HG02678 (cell line): ENCODE data around the gene ROM1.
"Not testable (repeated sequence)": the region's sequence is repeated elsewhere in the genome, so short reads cannot be mapped to it uniquely, and the experiment has no call there.

Experiments used
- ATAC-seq: cut with Tn5 transposase; IDR thresholded peaks from one replicate; pipeline ENCODE4 v1.9.1; 2021; ENCODE audit warnings: mild to moderate bottlenecking, moderate library complexity; ENCODE audit not compliant: unreplicated experiment

The ROM1 gene

GRCh38 chr11:62607714-62608113 lies 5.3 kb upstream of the ROM1 start:
- no peak for ATAC-seq

- no peak for ATAC-seq
Observed at GRCh38 chr11:62608776-62609175, 4.3 kb upstream of the ROM1 start.

- ATAC-seq: no peak
Observed at GRCh38 chr11:62610403-62610802, 2.7 kb upstream of the ROM1 start.

- no peak for ATAC-seq
Observed at GRCh38 chr11:62610814-62611704, 2.0 kb upstream of the ROM1 start.

DNA sequence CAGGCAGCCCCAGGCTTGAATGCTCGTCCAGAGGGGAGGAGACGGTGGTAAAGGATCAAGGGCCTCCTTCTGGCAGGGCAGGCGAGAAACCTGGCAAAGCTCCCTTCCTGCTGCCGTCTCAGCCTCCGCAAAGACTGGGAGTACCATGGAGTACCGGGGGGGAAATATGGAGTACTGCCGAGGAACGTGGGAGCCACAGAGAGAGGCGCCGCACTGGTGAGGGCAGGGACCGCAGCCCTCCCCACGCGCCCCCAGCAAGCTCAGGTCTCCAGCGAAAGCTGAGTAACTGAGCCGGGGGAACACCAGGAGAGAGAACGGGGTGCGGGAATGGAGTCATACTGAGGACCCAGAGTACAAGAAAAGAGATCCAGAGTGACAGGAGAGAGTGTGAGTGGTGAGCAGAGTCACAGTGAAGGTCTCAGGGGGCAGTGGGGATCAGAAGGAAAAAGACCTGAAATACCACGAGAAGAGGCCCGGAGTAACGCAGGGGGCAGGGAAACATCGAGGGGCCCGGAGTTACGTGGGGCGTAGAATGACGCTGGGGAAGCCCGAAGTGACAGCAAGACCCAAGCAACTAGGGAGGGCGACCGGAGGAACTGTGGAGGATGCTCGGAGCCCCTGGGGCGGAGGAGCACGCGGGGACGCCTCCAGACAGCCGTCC lies 1.2 kb upstream of the ROM1 start:
- ATAC-seq: peak; percentile 20

GRCh38 chr11:62613291-62613778 lies 278 bp downstream of the ROM1 start:
- no peak for ATAC-seq

DNA sequence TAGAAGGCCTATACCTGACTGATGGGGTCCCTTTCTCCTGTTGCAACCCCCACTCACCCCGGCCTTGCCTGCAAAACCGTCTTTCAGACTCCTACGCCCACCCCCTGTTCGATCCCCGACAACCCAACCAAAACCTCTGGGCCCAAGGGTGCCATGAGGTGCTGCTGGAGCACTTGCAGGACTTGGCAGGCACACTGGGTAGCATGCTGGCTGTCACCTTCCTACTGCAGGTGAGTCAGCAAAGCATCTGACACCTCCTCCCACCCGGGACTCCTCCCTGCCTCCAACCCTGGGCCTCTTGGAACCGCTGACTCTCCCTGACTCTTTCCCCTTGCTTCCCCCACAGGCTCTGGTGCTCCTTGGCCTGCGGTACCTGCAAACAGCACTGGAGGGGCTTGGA lies 1.2 kb downstream of the ROM1 start:
- ATAC-seq: no peak

GRCh38 chr11:62615521-62615920 lies 2.5 kb downstream of the ROM1 start:
- ATAC-seq: no peak

DNA sequence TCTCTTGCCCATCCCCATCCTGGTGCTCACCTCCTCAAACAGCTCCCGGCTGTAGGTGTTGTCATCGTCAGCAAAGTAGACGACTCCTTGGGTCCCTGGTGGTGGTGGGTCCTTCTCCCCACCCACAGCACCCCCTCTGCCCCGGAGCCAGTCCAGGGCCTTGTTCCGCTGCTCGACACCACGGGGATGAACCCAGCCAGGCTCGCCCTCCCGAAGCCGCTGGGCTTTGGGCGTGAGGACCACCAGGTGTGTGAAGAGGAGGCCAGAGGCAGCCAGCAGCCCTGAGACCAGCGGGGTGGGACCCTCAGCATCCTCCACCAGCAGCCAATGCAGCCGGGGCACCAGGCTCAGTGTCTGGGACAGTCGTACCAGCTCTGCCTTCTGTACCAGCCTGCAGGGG lies 3.9 kb downstream of the ROM1 start:
- not testable (repeated sequence) for ATAC-seq

DNA sequence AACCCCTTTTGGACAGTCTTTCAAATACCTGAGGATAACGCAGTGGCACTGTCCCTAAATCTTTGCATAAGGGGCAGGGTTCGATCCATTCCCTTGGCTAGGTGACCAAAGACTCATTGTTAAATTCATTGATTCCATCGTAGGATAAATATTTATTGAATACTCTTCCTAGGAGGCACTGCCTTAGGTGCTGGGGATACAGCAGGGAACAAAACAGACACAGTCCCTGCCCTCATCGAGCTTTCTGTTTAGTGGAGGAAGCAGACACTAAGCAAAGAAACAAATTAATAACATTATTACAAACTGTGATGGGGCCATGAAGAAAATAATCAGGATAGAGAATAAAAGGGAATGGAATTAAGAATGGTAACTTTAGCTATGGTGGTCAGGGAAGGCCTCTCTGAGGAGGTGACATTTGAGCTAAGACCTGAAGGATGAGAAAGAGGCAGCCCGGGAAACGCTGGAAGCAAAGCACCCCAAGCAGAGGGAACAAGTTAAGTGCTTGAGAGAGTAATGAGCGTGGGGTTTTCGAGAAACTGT lies 8.0 kb downstream of the ROM1 start:
- ATAC-seq: no peak

GRCh38 chr11:62621567-62622470 lies 8.8 kb downstream of the ROM1 start, which contains the start of gene B3GAT3:
Gene B3GAT3, minus strand, starts transcription at chr11:62621986. Its CDS starts 39 bp downstream, at chr11:62621947.
- ATAC-seq: peak; percentile 96

GRCh38 chr11:62622476-62623089 lies 9.5 kb downstream of the ROM1 start:
- ATAC-seq: no peak

DNA sequence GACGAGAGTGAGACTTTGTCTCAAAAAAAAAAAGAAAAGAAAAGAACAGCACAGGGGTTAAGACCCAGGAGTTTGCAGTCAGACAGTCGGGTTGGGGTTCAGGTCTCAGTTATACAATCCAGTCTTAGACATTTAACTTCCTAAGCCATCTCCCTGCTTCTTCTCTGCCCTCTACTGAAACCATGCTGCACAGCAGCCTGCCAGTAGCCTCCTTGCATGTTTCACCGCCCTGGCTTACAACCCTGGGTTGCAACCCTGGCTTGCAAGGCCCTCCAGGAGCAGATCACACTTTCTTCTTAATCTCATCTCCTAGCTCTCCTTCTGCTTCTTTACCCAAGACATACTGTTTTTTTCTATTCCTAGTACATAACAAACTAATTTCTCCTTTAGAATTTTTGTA lies 14.7 kb downstream of the ROM1 start:
- ATAC-seq: no peak

DNA sequence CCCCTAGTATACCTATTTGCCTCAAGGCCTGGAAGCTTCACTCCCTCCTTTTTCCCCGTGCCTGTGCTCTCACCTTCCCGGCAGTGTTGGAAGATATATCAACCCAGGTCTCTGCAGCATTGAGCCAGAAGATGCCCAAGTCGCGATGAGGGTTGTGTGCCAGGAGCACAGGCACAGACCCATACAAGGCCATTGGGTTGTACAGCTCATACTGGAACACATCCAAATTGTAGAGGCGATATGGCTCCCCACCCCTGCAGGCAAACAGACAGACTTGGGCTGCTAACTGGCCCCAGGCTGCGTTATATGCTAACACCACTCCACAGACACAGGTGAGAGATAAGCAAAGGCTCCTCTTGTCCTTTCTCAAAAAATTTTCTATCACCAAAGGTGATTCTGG lies 19.4 kb downstream of the ROM1 start:
- ATAC-seq: no peak

DNA sequence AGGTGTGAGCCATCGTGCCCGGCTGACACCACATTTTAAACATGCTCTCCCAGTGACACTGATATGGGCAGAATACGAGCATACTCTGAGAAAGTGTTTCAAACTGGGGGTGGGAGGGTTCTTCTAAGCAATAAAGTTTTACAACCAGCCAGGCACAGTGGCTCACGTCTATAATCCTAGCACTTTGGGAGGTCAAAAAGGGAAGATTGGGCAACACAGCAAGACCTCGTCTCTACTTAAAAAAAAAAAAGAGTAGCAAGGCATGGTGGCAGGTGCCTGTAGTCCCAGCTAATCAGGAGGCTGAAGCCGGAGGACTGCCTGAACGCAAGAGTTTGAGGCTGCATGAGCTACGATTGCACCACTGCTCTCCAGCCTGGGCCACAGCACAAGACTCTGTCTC lies 31.2 kb downstream of the ROM1 start:
- ATAC-seq: no peak

DNA sequence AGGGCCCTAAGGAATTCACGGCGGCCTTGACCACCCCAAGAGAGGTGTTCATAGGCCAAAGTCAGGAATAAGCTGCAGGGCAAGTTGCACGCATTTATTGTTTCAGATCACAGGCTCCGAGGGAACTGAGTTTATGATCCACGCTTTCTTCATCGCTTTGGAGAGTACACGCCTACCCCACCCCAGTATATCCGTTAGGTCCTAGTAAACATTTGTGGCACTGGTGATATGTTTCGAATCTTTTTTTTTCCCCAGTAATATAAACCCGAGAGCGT lies 32.6 kb downstream of the ROM1 start:
- no peak for ATAC-seq

DNA sequence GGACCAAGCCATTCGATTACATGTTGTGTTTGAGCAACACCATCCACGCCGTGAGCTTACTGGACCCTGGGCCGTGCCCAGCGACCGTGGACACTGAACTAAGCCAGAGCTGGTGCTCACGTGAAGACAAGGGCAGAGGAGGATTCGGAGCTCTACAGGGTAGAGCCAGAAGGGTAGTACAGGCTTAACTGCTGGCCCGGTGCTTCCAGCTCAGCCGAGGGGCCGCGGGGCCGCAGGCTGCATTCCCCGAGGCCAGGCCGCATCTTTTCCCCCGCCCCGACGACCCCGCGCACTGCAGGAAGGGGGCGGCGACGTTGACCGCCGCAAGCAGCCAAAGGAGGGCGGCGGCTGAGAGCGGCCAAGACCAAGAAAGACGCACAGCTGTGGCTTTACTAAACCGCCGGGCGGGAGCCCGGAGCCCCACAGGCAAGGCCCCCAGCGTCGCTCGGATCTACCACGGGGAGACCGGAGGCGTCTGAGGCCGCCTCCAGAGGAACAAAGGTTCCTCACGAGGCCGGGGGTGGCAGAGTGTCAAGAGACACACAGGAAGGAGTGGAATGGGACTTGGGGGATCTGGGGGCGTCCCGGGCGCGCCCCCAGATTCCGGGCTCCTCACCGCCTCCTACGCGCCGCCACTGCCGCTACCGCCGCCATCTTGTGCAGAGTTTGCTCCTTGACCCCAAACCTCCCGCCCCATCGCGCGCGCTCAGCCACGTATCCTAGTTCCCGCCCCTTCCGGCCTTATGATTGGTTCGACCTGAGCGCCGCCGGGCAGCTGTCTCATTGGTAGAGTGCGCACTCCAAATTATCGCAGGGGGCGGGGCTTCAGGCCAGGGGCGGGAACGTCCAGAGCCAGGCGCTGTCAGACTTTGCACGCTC lies 33.1 kb downstream of the ROM1 start, which contains the start of gene GANAB:
TSS of gene GANAB (minus strand) at position 668 of the 879 bp plus-strand sequence. CDS start at position 654, 14 bp downstream.
- ATAC-seq: peak; percentile 96

DNA sequence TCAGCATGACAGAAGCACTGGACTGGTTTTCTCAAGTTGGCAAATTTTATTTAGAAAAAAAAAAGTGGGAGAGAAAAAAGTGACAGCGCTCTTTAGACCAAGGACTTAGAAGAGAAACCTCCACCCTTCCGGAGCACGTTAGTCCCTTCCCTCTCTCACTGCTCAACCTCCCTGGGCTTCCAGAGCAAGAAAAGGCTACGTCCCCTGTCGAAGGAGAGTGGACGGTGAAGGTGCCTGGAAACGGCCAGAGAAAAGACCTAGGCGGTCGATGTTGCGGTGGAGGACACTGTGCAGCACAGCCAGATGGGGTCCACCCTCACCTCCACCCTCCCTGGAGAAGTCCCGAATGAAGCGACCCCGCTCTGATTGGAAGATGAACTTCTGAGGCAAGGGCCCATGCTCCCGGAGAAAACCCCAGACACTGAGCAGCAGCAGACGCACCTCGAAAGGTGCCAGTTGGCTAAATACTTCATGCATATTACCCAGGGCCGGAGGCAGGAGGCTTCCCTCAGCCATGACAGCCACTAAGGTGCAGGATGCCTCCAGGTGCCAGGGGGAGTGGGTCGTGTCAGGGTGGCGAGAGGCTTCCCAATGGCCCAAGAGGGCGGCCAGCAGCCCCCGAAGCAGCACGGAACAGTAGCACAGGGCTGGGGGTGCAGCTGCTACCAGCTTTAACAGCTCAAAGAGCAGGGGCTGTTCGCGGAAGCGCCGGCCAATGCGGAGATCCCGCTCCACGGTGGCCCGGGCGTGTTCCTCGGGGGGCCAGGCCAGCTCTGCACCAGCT lies 34.0 kb downstream of the ROM1 start:
- ATAC-seq: no peak

GRCh38 chr11:62647609-62648005 lies 34.5 kb downstream of the ROM1 start:
- no peak for ATAC-seq
